Activated B cell treated with CpG ODN at 0.5 μM for 24 hours (primary cell): Measurements from ENCODE around the gene RASAL1. TPM values are rescaled to one million over a fixed set of nuclear protein-coding genes. Genes with fewer than 3 reads are reported as not detected.

Source experiments
- ATAC-seq: fragments of 200-7000 bp; cut with Tn5 transposase; one replicate; pipeline ENCODE4 v1.10.0; 2021; ENCODE audit warnings: low read depth, mild to moderate bottlenecking, moderate library complexity
- CTCF ChIA-PET: fragments of 350-600 bp; sonication (Branson Sonifier 250); formaldehyde crosslinking; loops from one replicate; lab custom pipeline; 2021; ENCODE audit warnings: antibody characterized with exemption; lab: Charles Lee
- POLR2A ChIA-PET: fragments of 350-600 bp; sonication (Branson Sonifier 250); formaldehyde crosslinking; loops from one replicate; lab custom pipeline; 2021; ENCODE audit warnings: antibody characterized with exemption; lab: Charles Lee
- DNase-seq: peaks from one replicate; pipeline ENCODE4 v3.0.0; 2022
- H3K27ac Mint-ChIP-seq: one replicate; pipeline ENCODE4 v1.8.0; 2020; ENCODE audit warnings: mixed read lengths
- H3K27me3 Mint-ChIP-seq: one replicate; pipeline ENCODE4 v1.8.0; 2021; ENCODE audit warnings: mixed read lengths
- H3K36me3 Mint-ChIP-seq: one replicate; pipeline ENCODE4 v1.8.0; 2021; ENCODE audit warnings: low read depth, mixed read lengths
- H3K4me1 Mint-ChIP-seq: one replicate; pipeline ENCODE4 v1.8.0; 2021; ENCODE audit warnings: mixed read lengths
- H3K4me3 Mint-ChIP-seq: one replicate; pipeline ENCODE4 v1.8.0; 2020; ENCODE audit warnings: mild to moderate bottlenecking, mixed read lengths
- H3K9me3 Mint-ChIP-seq: one replicate; pipeline ENCODE4 v1.8.0; 2020; ENCODE audit warnings: mixed read lengths
- intact Hi-C: fragments of 100-400 bp; cut with micrococcal nuclease; formaldehyde crosslinking; loops from one replicate; pipeline ENCODE4 v1.15.1; 2024
- total RNA-seq: library from RNA; stranded (reverse); gene quantifications from 2 replicates; pipeline ENCODE4 v1.2.3, GENCODE V29; 2022
- TF ChIP-seq, protein P1 (sequence below): fragments of 200-600 bp; IDR thresholded peaks from one replicate; pipeline ENCODE4 v1.8.0; 2022; ENCODE audit warnings: antibody characterized with exemption, mild to moderate bottlenecking

The RASAL1 gene
- total RNA-seq, 1 donor from 2014 or later = 7.1 TPM

GRCh38 chr12:113056631-113057488 lies 78.7 kb downstream of the RASAL1 start, which contains the start of gene DTX1:
DTX1 (plus strand) TSS chr12:113056730; CDS start chr12:113058193, 1,463 bp downstream.
- ATAC-seq (peak; percentile 55), DNase-seq (no peak)
- intact Hi-C loops = no loop called here
- Mint-ChIP-seq H3K4me3 (peak within 1 kb of the TSS; percentile 81), H3K27me3 (no peaks in the 10 kb centered on the region), H3K4me1 (peaks cover 46% of the 10 kb centered on the region), H3K9me3 (no peaks in the 10 kb centered on the region), H3K36me3 (peaks cover 5% of the 10 kb centered on the region), H3K27ac (peak within 1 kb of the TSS; percentile 78)
- POLR2A ChIA-PET = interaction anchor here (0.6 to 14.4 kb wide), 3 partner anchors 8 to 344 kb away, joined by 3 to 160 read pairs (median 8); no protein-coding TSS in a partner anchor
- CTCF ChIA-PET = interaction anchor here (1.0 to 1.3 kb wide), 3 partner anchors 8 to 42 kb away, joined by 4 to 6 read pairs (median 5); no protein-coding TSS in a partner anchor
- TF ChIP-seq, protein P1, sequence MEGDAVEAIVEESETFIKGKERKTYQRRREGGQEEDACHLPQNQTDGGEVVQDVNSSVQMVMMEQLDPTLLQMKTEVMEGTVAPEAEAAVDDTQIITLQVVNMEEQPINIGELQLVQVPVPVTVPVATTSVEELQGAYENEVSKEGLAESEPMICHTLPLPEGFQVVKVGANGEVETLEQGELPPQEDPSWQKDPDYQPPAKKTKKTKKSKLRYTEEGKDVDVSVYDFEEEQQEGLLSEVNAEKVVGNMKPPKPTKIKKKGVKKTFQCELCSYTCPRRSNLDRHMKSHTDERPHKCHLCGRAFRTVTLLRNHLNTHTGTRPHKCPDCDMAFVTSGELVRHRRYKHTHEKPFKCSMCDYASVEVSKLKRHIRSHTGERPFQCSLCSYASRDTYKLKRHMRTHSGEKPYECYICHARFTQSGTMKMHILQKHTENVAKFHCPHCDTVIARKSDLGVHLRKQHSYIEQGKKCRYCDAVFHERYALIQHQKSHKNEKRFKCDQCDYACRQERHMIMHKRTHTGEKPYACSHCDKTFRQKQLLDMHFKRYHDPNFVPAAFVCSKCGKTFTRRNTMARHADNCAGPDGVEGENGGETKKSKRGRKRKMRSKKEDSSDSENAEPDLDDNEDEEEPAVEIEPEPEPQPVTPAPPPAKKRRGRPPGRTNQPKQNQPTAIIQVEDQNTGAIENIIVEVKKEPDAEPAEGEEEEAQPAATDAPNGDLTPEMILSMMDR = no peak

- H3K9me3 Mint-ChIP-seq = no peaks in the 10 kb centered on the region
- CTCF ChIA-PET = interaction anchor here (1.2 to 1.3 kb wide), 2 partner anchors 37 to 42 kb away, joined by 4 to 6 read pairs; no protein-coding TSS in a partner anchor
- H3K27me3 Mint-ChIP-seq = no peaks in the 10 kb centered on the region
- DNase-seq (no peak), ATAC-seq (no peak)
- peaks cover 5% of the 10 kb centered on the region for H3K36me3 Mint-ChIP-seq
- H3K27ac Mint-ChIP-seq = peak overlapping the region; percentile 78
- POLR2A ChIA-PET = interaction anchor here (0.6 to 14.4 kb wide), 3 partner anchors 9 to 344 kb away, joined by 3 to 160 read pairs (median 8); no protein-coding TSS in a partner anchor
- TF ChIP-seq, protein P1 = no peak
- H3K4me1 Mint-ChIP-seq = peaks cover 52% of the 10 kb centered on the region
- H3K4me3 Mint-ChIP-seq = peak overlapping the region; percentile 81
- intact Hi-C loops = no loop called here
These were observed 79.3 kb downstream of the RASAL1 start for GRCh38 chr12:113056381-113056630.

DNA sequence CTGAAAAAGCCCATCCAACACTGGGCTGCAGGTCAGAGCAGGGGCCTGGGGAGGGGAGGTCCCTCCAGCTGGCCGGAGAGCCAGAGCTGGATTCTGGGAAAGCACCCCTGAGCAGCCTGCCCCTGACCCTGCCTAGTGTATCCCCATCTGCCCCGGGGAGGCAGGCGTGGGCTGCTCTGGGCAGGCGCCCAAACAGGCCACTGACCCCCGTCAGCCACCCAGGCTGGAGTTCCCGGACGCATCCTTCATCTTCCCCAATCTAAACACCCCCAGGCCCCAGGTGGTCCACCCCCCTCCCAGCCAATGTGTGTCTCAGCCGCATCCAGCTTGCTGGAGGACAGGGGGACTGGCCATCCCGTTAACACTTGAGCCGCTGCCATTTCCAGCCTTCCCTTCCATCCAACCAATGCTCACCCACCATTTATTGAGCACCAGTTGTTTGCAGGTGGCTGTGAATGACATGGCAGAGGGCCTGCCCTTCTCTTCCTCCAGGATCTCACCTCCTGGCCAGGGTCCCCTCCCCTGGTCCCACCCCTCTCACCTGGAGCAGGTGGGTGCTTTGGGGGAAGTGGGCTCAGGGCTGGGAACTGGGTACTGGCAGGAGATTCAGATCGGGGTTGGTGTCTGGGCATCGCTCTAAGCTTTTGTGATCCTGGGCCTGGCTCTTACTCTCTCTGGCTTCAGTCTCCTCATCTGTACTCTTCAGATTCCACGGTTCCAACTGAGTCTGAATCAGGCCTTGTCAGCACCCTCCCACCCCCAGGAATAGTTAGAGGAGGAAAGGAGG lies 79.8 kb downstream of the RASAL1 start:
- no peak for ATAC-seq
- Mint-ChIP-seq H3K27me3 (no peaks in the 10 kb centered on the region), H3K27ac (peak overlapping the region; percentile 78), H3K9me3 (no peaks in the 10 kb centered on the region), H3K4me3 (peak overlapping the region; percentile 81), H3K36me3 (peaks cover 5% of the 10 kb centered on the region), H3K4me1 (peaks cover 57% of the 10 kb centered on the region)
- TF ChIP-seq, protein P1 = no peak
- ChIA-PET POLR2A (interaction anchor here (0.6 to 14.4 kb wide), 3 partner anchors 9 to 345 kb away, joined by 3 to 160 read pairs (median 8); no protein-coding TSS in a partner anchor), CTCF (interaction anchor here (1.2 to 1.7 kb wide), 3 partner anchors 36 to 43 kb away, joined by 4 to 7 read pairs (median 6); no protein-coding TSS in a partner anchor)
- intact Hi-C loops = no loop called here
- DNase-seq = no peak

- peak overlapping the region; percentile 32 for H3K27ac Mint-ChIP-seq
- no peaks in the 10 kb centered on the region for H3K27me3 Mint-ChIP-seq
- H3K36me3 Mint-ChIP-seq = peaks cover 5% of the 10 kb centered on the region
- ChIA-PET CTCF (interaction anchor here (1.7 kb wide), 1 partner anchor 37 kb away, joined by 7 read pairs; no protein-coding TSS in a partner anchor), POLR2A (interaction anchor here (2.1 to 14.4 kb wide), 2 partner anchors 10 to 18 kb away, joined by 8 to 160 read pairs; no protein-coding TSS in a partner anchor)
- H3K4me3 Mint-ChIP-seq = peak overlapping the region; percentile 17
- H3K4me1 Mint-ChIP-seq = peaks cover 65% of the 10 kb centered on the region
- no peak for DNase-seq
- TF ChIP-seq, protein P1 = no peak
- intact Hi-C loops = loop anchor here (5.0 kb wide), 1 partner anchor 177 kb away; no protein-coding TSS in a partner anchor
- H3K9me3 Mint-ChIP-seq = no peaks in the 10 kb centered on the region
- no peak for ATAC-seq
These were observed 80.5 kb downstream of the RASAL1 start for GRCh38 chr12:113054948-113055486.
